ENCODE results near the gene PERCC1. TPM values are rescaled to one million over a fixed set of nuclear protein-coding genes. Genes with fewer than 3 reads are reported as not detected.

The PERCC1 gene
- total and polyA plus RNA-seq, 2 donors (not counting 1 experiment from before 2014, with no cell fraction given), result not detected

- H2AFZ ChIP-seq (ENCODE audit: low read length), result no peak overlapping the region
- no peaks in the 10 kb centered on the region for H3K36me3 ChIP-seq (ENCODE audit: control insufficient read depth, insufficient read depth, low read length)
- no peaks in the 10 kb centered on the region for H4K20me1 ChIP-seq (ENCODE audit: control insufficient read depth, extremely low read depth, insufficient read depth, low read length)
- no peaks in the 10 kb centered on the region for H3K79me2 ChIP-seq (ENCODE audit: control insufficient read depth, insufficient read depth, low read length)
- no peaks in the 10 kb centered on the region for H3K4me1 ChIP-seq (ENCODE audit: control insufficient read depth, extremely low read depth, insufficient read depth, low read length)
- H3K27me3 ChIP-seq (ENCODE audit: control insufficient read depth, insufficient read depth, low read length), result no peaks in the 10 kb centered on the region
- H3K9me3 ChIP-seq (ENCODE audit: control insufficient read depth, insufficient read depth, low read depth, low read length), result no peaks in the 10 kb centered on the region
- H3K27ac ChIP-seq (ENCODE audit: insufficient read depth, low read length), result no peak overlapping the region
- no peak overlapping the region for H3K4me3 ChIP-seq (replicated peaks in 1 of 4; ENCODE audit: control extremely low read depth in 1 of 4, insufficient read depth in 1 of 4, low read depth in 3 of 4, low read length in 4 of 4)
- TF ChIP-seq EZH2 (IDR thresholded peaks at IDR 0.05; ENCODE audit: low read length, missing control alignments) (no peak), CTCF (conservative IDR thresholded peaks at IDR 0.05 in 1 of 2, IDR thresholded peaks at IDR 0.05 in 1 of 2; ENCODE audit: low read depth in 1 of 2, low read length in 2 of 2) (no peak)
- H3K9ac ChIP-seq (ENCODE audit: insufficient read depth, low read length), result no peak overlapping the region
- no peak overlapping the region for H3K4me2 ChIP-seq (ENCODE audit: extremely low read depth, insufficient read depth, low read length)
- no peak for DNase-seq (ENCODE audit: low read depth in 2 of 2)
Observed at GRCh38 chr16:1389762-1390161, 41.1 kb upstream of the PERCC1 start.

GRCh38 chr16:1390239-1390779, 40.6 kb upstream of the PERCC1 start:
- Histone ChIP-seq H3K36me3 (ENCODE audit: control insufficient read depth, insufficient read depth, low read length) (no peaks in the 10 kb centered on the region), H3K27me3 (ENCODE audit: control insufficient read depth, insufficient read depth, low read length) (no peaks in the 10 kb centered on the region), H3K4me1 (ENCODE audit: control insufficient read depth, extremely low read depth, insufficient read depth, low read length) (no peaks in the 10 kb centered on the region), H4K20me1 (ENCODE audit: control insufficient read depth, extremely low read depth, insufficient read depth, low read length) (no peaks in the 10 kb centered on the region), H3K9me3 (ENCODE audit: control insufficient read depth, insufficient read depth, low read depth, low read length) (no peaks in the 10 kb centered on the region), H3K9ac (ENCODE audit: insufficient read depth, low read length) (no peak overlapping the region), H3K4me2 (ENCODE audit: extremely low read depth, insufficient read depth, low read length) (no peak overlapping the region), H3K27ac (ENCODE audit: insufficient read depth, low read length) (no peak overlapping the region), H2AFZ (ENCODE audit: low read length) (no peak overlapping the region), H3K4me3 (replicated peaks in 1 of 4; ENCODE audit: control extremely low read depth in 1 of 4, insufficient read depth in 1 of 4, low read depth in 3 of 4, low read length in 4 of 4) (no peak overlapping the region), H3K79me2 (ENCODE audit: control insufficient read depth, insufficient read depth, low read length) (no peaks in the 10 kb centered on the region)
- no peak for TF ChIP-seq CTCF (conservative IDR thresholded peaks at IDR 0.05 in 1 of 2, IDR thresholded peaks at IDR 0.05 in 1 of 2; ENCODE audit: low read depth in 1 of 2, low read length in 2 of 2)
- no peak for TF ChIP-seq EZH2 (IDR thresholded peaks at IDR 0.05; ENCODE audit: low read length, missing control alignments)
- DNase-seq (ENCODE audit: low read depth in 2 of 2), result no peak

GRCh38 chr16:1392826-1393225, 38.1 kb upstream of the PERCC1 start:
- no peak for TF ChIP-seq EZH2 (IDR thresholded peaks at IDR 0.05; ENCODE audit: low read length, missing control alignments)
- TF ChIP-seq CTCF (conservative IDR thresholded peaks at IDR 0.05 in 1 of 2, IDR thresholded peaks at IDR 0.05 in 1 of 2; ENCODE audit: low read depth in 1 of 2, low read length in 2 of 2), result no peak
- Histone ChIP-seq H2AFZ (ENCODE audit: low read length) (no peak overlapping the region), H3K36me3 (ENCODE audit: control insufficient read depth, insufficient read depth, low read length) (no peaks in the 10 kb centered on the region), H3K27me3 (ENCODE audit: control insufficient read depth, insufficient read depth, low read length) (no peaks in the 10 kb centered on the region), H3K79me2 (ENCODE audit: control insufficient read depth, insufficient read depth, low read length) (no peaks in the 10 kb centered on the region), H3K9ac (ENCODE audit: insufficient read depth, low read length) (no peak overlapping the region), H4K20me1 (ENCODE audit: control insufficient read depth, extremely low read depth, insufficient read depth, low read length) (no peaks in the 10 kb centered on the region), H3K4me3 (replicated peaks in 1 of 4; ENCODE audit: control extremely low read depth in 1 of 4, insufficient read depth in 1 of 4, low read depth in 3 of 4, low read length in 4 of 4) (no peak overlapping the region), H3K4me2 (ENCODE audit: extremely low read depth, insufficient read depth, low read length) (no peak overlapping the region), H3K4me1 (ENCODE audit: control insufficient read depth, extremely low read depth, insufficient read depth, low read length) (no peaks in the 10 kb centered on the region), H3K27ac (ENCODE audit: insufficient read depth, low read length) (no peak overlapping the region), H3K9me3 (ENCODE audit: control insufficient read depth, insufficient read depth, low read depth, low read length) (no peaks in the 10 kb centered on the region)
- no peak for DNase-seq (ENCODE audit: low read depth in 2 of 2)
